GM12878 (cell line): Measurements from ENCODE around the gene C19orf67. TPM values are rescaled to one million over a fixed set of nuclear protein-coding genes. Genes with fewer than 3 reads are reported as not detected.

ENCODE experiments used
- EZH2 ChIP-seq: IDR thresholded peaks from 2 replicates; pipeline ENCODE4 v1.6.1; 2012; ENCODE audit warnings: low read depth, mild to moderate bottlenecking, control low read depth, inconsistent platforms, low read length, borderline replicate concordance; ENCODE audit not compliant: control insufficient read depth
- HDAC6 ChIP-seq: fragments of 200-600 bp; sonication (generic); IDR thresholded peaks from one replicate; pipeline ENCODE4 v1.8.0; 2017; ENCODE audit warnings: antibody characterized with exemption; ENCODE audit not compliant: unreplicated experiment
- MEF2B ChIP-seq: fragments of 450-650 bp; IDR thresholded peaks from 2 replicates; pipeline ENCODE4 v1.6.1; 2018; ENCODE audit warnings: mild to moderate bottlenecking, moderate library complexity; ENCODE audit not compliant: partially characterized antibody, poor library complexity, severe bottlenecking
- MTA3 ChIP-seq: IDR thresholded peaks from 2 replicates; pipeline ENCODE4 v1.6.1; 2012; ENCODE audit warnings: low read length, inconsistent platforms, borderline replicate concordance
- NR2C1 ChIP-seq: fragments of 450-650 bp; IDR thresholded peaks from 2 replicates; pipeline ENCODE4 v1.6.1; 2017; ENCODE audit warnings: antibody characterized with exemption, mild to moderate bottlenecking, moderate library complexity
- POLR2AphosphoS2 ChIP-seq: IDR thresholded peaks from 2 replicates; pipeline ENCODE4 v1.6.1; 2011; ENCODE audit warnings: low read depth, mild to moderate bottlenecking, low read length, improper control_type of control experiment, moderate library complexity
- RUNX3 ChIP-seq: IDR thresholded peaks from 2 replicates; pipeline ENCODE4 v1.6.1; 2012; ENCODE audit warnings: low read length, inconsistent platforms
- SIX5 ChIP-seq: IDR thresholded peaks from 2 replicates; pipeline ENCODE4 v1.6.1; 2011; ENCODE audit warnings: mild to moderate bottlenecking, low read depth, low read length, moderate library complexity; ENCODE audit not compliant: severe bottlenecking
- SREBF1 ChIP-seq: IDR thresholded peaks from 2 replicates; pipeline ENCODE4 v1.6.1; 2012; ENCODE audit warnings: mild to moderate bottlenecking, low read length
- TCF12 ChIP-seq: IDR thresholded peaks from 2 replicates; pipeline ENCODE4 v1.6.1; 2011; ENCODE audit warnings: low read depth, mild to moderate bottlenecking, low read length
- ZBTB11 ChIP-seq: fragments of 450-650 bp; formaldehyde crosslinking; IDR thresholded peaks from 2 replicates; pipeline ENCODE4 v1.5.0; 2022; ENCODE audit warnings: mild to moderate bottlenecking, missing genetic modification characterization
- ZBTB33 ChIP-seq: fragments of 450-650 bp; IDR thresholded peaks from 2 replicates; pipeline ENCODE4 v1.6.1; 2017; ENCODE audit warnings: mild to moderate bottlenecking
- polyA plus RNA-seq, 11 experiments: library from polyadenylated mRNA; depleted of rRNA in 4 of 11; unstranded in 6 of 11; stranded (reverse) in 5 of 11; fragments of >200 nt; fragmentation: Nextera tagmentation in 4 of 11; fragmentation: Illumina TruSeq in 1 of 11; extraction: Ambion mirVana in 4 of 11; extraction: Trizol in 1 of 11; gene quantifications; 1 replicate in 1 of 11; 2 replicates in 10 of 11; pipeline versions ENCODE4 v1.2.1 to v1.2.3, GENCODE V29; 2011 to 2016; ENCODE audit warnings: inconsistent platforms in 2 of 11, missing spikeins in 2 of 11, low read depth in 1 of 11
- total RNA-seq, 4 experiments: library from RNA; depleted of rRNA in 3 of 4; stranded (reverse); fragments of >200 nt in 3 of 4; fragmentation: Illumina TruSeq in 1 of 4; extraction: Trizol in 1 of 4; gene quantifications; 2 replicates each; pipeline versions ENCODE4 v1.2.1 to v1.2.3, GENCODE V29; 2013 to 2021

Gene C19orf67
- total and polyA plus RNA-seq, 10 of the 15 experiments (the other 5 are each of a cell fraction or from before 2014, with no cell fraction given), result 0.14 TPM; not detected in 9

- TF ChIP-seq HDAC6 (no peak), MEF2B (no peak), TCF12 (no peak), RUNX3 (no peak), SREBF1 (peak; percentile 88), EZH2 (no peak), ZBTB33 (no peak; the same call in 1 of the 2 replicates), SIX5 (peak; percentile 89), ZBTB11 (CRISPR knock-in tag) (peak; percentile 69), POLR2AphosphoS2 (peak; percentile 77), MTA3 (no peak), NR2C1 (peak; percentile 100)
Measured at GRCh38 chr19:14080887-14081796, 4.4 kb downstream of the C19orf67 start (continued).
